Heart left ventricle (tissue), 16 donors: ENCODE data around the gene RUFY4. TPM values are rescaled to one million over a fixed set of nuclear protein-coding genes. Genes with fewer than 3 reads are reported as not detected.

Experiments
- ATAC-seq, 4 donors: fragments of 200-7000 bp; cut with Tn5 transposase; one replicate each; pipeline ENCODE4 v1.9.1; 2020 to 2022; ENCODE audit warnings: moderate library complexity in 4 of 4, mild to moderate bottlenecking in 3 of 4, moderate number of reproducible peaks in 1 of 4
- DNase-seq, 5 donors: peaks; one replicate each; pipeline ENCODE4 v3.0.0-alpha.2; 2020
- H3K27ac ChIP-seq, 12 donors: fragments of 200-600 bp; sonication (generic) in 4 of 12; one replicate each; pipeline versions ENCODE4 v1.5.0 to v1.8.0; 2016 to 2022; ENCODE audit warnings: mild to moderate bottlenecking in 2 of 12
- H3K27me3 ChIP-seq, 9 donors: fragments of 200-600 bp; sonication (generic) in 2 of 9; one replicate each; pipeline versions ENCODE4 v1.5.1 to v1.8.0; 2016 to 2022; ENCODE audit warnings: mild to moderate bottlenecking in 3 of 9
- H3K36me3 ChIP-seq, 9 donors: fragments of 200-600 bp; sonication (generic) in 2 of 9; one replicate each; pipeline versions ENCODE4 v1.5.0 to v1.8.0; 2018 to 2022; ENCODE audit warnings: mild to moderate bottlenecking in 2 of 9
- H3K4me1 ChIP-seq, 12 donors: fragments of 200-600 bp; sonication (generic) in 4 of 12; one replicate each; pipeline versions ENCODE4 v1.5.0 to v1.8.0; 2016 to 2022; ENCODE audit warnings: mild to moderate bottlenecking in 3 of 12
- H3K4me3 ChIP-seq, 12 donors: fragments of 200-600 bp; sonication (generic) in 4 of 12; one replicate each; pipeline versions ENCODE4 v1.5.0 to v1.8.0; 2017 to 2022; ENCODE audit warnings: mild to moderate bottlenecking in 9 of 12, moderate library complexity in 4 of 12
- H3K9me3 ChIP-seq, 12 donors: fragments of 200-600 bp; sonication (generic) in 4 of 12; one replicate each; pipeline versions ENCODE4 v1.5.0 to v1.8.0; 2016 to 2022; ENCODE audit warnings: mild to moderate bottlenecking in 1 of 12
- POLR2A ChIP-seq, 2 donors: fragments of 450-650 bp; IDR thresholded peaks; one replicate each; pipeline ENCODE4 v1.6.1; 2017; ENCODE audit warnings: antibody characterized with exemption in 2 of 2, mild to moderate bottlenecking in 2 of 2, moderate library complexity in 2 of 2
- WGBS, 4 donors: extraction: QIAGEN DNeasy Blood & Tissue Kit in 2 of 4; methylation state at CpG; one replicate each; pipeline versions ENCODE4 v1.1.5 to v1.1.7; 2013 to 2018; 5-methylcytosine and 5-hydroxymethylcytosine counted together
- intact Hi-C, 10 donors: fragments of 100-400 bp; cut with DNase I; formaldehyde crosslinking; loops; one replicate each; pipeline versions ENCODE4 v1.11.1 to v1.14.2; 2022
- polyA plus RNA-seq, 2 donors: library from polyadenylated mRNA; stranded (reverse); fragments of 200-250 nt; gene quantifications; one replicate each; pipeline ENCODE4 v1.2.3, GENCODE V29; 2013
- total RNA-seq, 9 donors: library from RNA; depleted of rRNA in 2 of 9; stranded (reverse); fragments of >200 nt in 2 of 9; fragmentation: NEBNext Ultra II Directional in 3 of 9; extraction: Animal tissue kit (Norgen Biotek cat#: 25700) in 3 of 9; gene quantifications; one replicate each; pipeline versions ENCODE4 v1.1.0 to v1.2.4, GENCODE V29; 2016 to 2023
- TF ChIP-seq, protein P1 (sequence below), 12 donors: fragments of 200-600 bp; sonication (generic) in 4 of 12; IDR thresholded peaks; one replicate each; pipeline versions ENCODE4 v1.5.0 to v1.8.0; 2018 to 2022; ENCODE audit warnings: antibody characterized with exemption in 12 of 12, mild to moderate bottlenecking in 5 of 12
- donor health status: ischemic (EF 13 %, LVEDD 7.1; RV severe dilation, severe dysfunction).
- donor health status: healthy with polysubstance abuse.
- donor health status: DM: no; HTN: yes; CAD: no.
- donor health status: DM: no; HTN: no; CAD: no.
- donor health status: ischemic (EF 25% LVEDD 6.9; RV normal size, moderate dysfunction).
- donor health status: ischemic (EF 25% LVEDD 5.7; RV mildly dilated, moderate dysfunction).
- donor health status: healthy.
- donor health status: DM: yes; HTN: yes; CAD: no.
- donor health status: ischemic (EF 35%, LVEDD 5.7; RV mildly dilated, moderate dysfunction).
- donor health status: nonischemic (EF 11% LVEDD 7.7; RV severe dilation, severe dysfunction).
- donor health status: DM: yes; HTN: yes; CAD: no.
- donor health status: PGD.
- donor health status: ischemic (EF 29% LVEDD 5.4; RV normal size, mild dysfunction).
- donor health status: nonischemic (EF 23%, LVEDD 6.1; RV moderate dilation, normal function).

RUFY4 gene
- total and polyA plus RNA-seq, 11 donors: 0.11 to 1.0 (median 0.14) TPM; not detected in 8

GRCh38 chr2:218047536-218048225 lies 21.4 kb upstream of the RUFY4 start:
- Histone ChIP-seq H3K4me3 (no peak overlapping the region), H3K27ac (peak overlapping the region in 1 of 12 donors; percentile 79), H3K9me3 (peaks cover 0 to 22% (median 0%) of the 10 kb centered on the region in 12 donors), H3K4me1 (peaks cover 0 to 17% (median 0%) of the 10 kb centered on the region in 12 donors), H3K36me3 (no peaks in the 10 kb centered on the region), H3K27me3 (no peaks in the 10 kb centered on the region)
- WGBS, 4 donors: 81 to 85% (median 83%) methylated on average over 8 of the region's 8 CpGs
- DNase-seq: no peak
- intact Hi-C loops: no loop called here
- ATAC-seq: peak in 1 of 4 donors; percentile 43
- TF ChIP-seq, protein P1, sequence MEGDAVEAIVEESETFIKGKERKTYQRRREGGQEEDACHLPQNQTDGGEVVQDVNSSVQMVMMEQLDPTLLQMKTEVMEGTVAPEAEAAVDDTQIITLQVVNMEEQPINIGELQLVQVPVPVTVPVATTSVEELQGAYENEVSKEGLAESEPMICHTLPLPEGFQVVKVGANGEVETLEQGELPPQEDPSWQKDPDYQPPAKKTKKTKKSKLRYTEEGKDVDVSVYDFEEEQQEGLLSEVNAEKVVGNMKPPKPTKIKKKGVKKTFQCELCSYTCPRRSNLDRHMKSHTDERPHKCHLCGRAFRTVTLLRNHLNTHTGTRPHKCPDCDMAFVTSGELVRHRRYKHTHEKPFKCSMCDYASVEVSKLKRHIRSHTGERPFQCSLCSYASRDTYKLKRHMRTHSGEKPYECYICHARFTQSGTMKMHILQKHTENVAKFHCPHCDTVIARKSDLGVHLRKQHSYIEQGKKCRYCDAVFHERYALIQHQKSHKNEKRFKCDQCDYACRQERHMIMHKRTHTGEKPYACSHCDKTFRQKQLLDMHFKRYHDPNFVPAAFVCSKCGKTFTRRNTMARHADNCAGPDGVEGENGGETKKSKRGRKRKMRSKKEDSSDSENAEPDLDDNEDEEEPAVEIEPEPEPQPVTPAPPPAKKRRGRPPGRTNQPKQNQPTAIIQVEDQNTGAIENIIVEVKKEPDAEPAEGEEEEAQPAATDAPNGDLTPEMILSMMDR (IDR thresholded peaks at IDR 0.05): no peak
- TF ChIP-seq POLR2A (IDR thresholded peaks at IDR 0.05): no peak

GRCh38 chr2:218051903-218052302 lies 17.1 kb upstream of the RUFY4 start:
- Histone ChIP-seq H3K36me3 (no peaks in the 10 kb centered on the region), H3K27ac (no peak overlapping the region), H3K4me3 (no peak overlapping the region), H3K27me3 (peaks cover 0 to 3% (median 0%) of the 10 kb centered on the region in 9 donors), H3K4me1 (peaks cover 0 to 8% (median 0%) of the 10 kb centered on the region in 12 donors), H3K9me3 (peaks cover 0 to 17% (median 0%) of the 10 kb centered on the region in 12 donors)
- ATAC-seq (no peak), DNase-seq (no peak)
- intact Hi-C loops: no loop called here
- TF ChIP-seq, protein P1 (IDR thresholded peaks at IDR 0.05): no peak
- no peak for TF ChIP-seq POLR2A (IDR thresholded peaks at IDR 0.05)
- WGBS, 4 donors: 78 to 85% (median 82%) methylated on average over 3 of the region's 3 CpGs

- TF ChIP-seq, protein P1 (IDR thresholded peaks at IDR 0.05): no peak
- TF ChIP-seq POLR2A (IDR thresholded peaks at IDR 0.05): no peak
- 76 to 87% (median 80%) methylated on average over 3 of the region's 3 CpGs for WGBS, 4 donors
- peaks cover 0 to under 1% (median 0%) of the 10 kb centered on the region in 9 donors for H3K27me3 ChIP-seq
- DNase-seq (no peak), ATAC-seq (no peak)
- H3K36me3 ChIP-seq: no peaks in the 10 kb centered on the region
- no peaks in the 10 kb centered on the region for H3K4me1 ChIP-seq
- H3K9me3 ChIP-seq: no peaks in the 10 kb centered on the region
- intact Hi-C loops: no loop called here
- H3K27ac ChIP-seq: no peak overlapping the region
- no peak overlapping the region for H3K4me3 ChIP-seq
Observed at GRCh38 chr2:218059289-218059688, 9.8 kb upstream of the RUFY4 start.

DNA sequence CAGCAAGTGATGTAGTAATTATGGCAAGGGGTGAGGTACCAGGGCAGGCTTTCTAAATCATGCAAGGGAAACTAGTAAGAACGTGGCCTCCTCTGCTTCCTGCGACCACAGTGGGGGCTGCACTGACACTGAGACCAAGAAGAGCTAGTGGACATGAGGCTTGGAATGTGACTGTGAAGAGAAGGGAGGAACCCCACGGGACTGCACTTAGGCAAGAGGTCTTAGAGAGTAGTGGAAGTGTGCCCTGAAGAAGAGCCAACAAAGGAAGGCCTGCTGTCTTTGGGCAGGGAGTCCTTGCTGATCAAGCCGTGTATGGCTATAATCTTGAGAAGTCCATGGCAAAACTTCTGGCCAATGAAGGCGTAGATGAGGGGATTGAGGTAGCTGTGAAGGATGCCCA lies 8.9 kb upstream of the RUFY4 start:
- intact Hi-C loops: loop anchor here in 2 of 10 donors (10.0 kb wide), 1 partner anchor 275 kb away; no protein-coding TSS in a partner anchor
- no peak for TF ChIP-seq POLR2A (IDR thresholded peaks at IDR 0.05)
- TF ChIP-seq, protein P1 (IDR thresholded peaks at IDR 0.05): no peak
- H3K27ac ChIP-seq: no peak overlapping the region
- H3K4me1 ChIP-seq: no peaks in the 10 kb centered on the region
- ATAC-seq: no peak
- H3K27me3 ChIP-seq: no peaks in the 10 kb centered on the region
- DNase-seq: no peak
- 52 to 74% (median 67%) methylated on average over 5 of the region's 5 CpGs for WGBS, 4 donors
- no peak overlapping the region for H3K4me3 ChIP-seq
- no peaks in the 10 kb centered on the region for H3K36me3 ChIP-seq
- H3K9me3 ChIP-seq: no peaks in the 10 kb centered on the region
